ENCODE measurements around the gene TRMT44. TPM values are rescaled to one million over a fixed set of nuclear protein-coding genes. Genes with fewer than 3 reads are reported as not detected.

Gene TRMT44
- total and polyA plus RNA-seq, 2 of the 13 experiments (the other 11 are each of a cell fraction or from before 2014, with no cell fraction given) = 5.8 to 8.6 TPM

DNA sequence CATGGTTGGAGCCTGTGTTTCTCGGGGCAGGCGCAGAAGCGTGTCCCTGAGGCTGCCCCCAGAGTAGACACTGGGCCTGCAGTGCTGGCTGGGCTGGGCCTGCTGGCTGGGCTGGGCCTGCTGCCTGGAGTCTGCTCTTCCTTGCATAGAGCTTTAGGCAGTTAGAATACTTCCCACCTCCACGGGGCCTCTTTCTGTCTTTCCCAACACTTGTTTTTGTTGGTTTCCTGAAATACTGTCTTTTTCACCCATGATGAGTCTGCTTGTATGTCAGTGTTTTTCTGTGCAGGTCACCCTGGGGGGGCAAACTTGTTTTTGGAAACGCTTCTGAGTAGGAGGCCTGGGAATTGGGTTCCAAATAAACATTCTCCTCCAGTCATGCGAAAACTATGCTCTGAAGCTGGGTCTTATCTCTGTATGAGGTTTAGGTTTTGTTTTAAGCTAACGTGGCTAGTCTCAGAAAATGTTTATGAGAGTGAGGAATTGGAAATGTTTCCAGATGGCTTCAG is 32.2 kb downstream of the TRMT44 start:
- H3K79me2 ChIP-seq (ENCODE audit: insufficient read depth, low read length) = no peaks in the 10 kb centered on the region
- ATAC-seq = no peak
- ChIA-PET CTCF (ENCODE audit: low intra/inter-chr PET ratio, low total read pairs) (no interaction called here), POLR2A (no interaction called here)
- TF ChIP-seq TMF1 (CRISPR knock-in tag; IDR thresholded peaks at IDR 0.05; ENCODE audit: low read depth) (no peak), HDAC1 (CRISPR knock-in tag; IDR thresholded peaks at IDR 0.05) (no peak), NR3C1 (CRISPR knock-in tag; IDR thresholded peaks at IDR 0.05) (no peak)
- TF ChIP-seq, protein P1, sequence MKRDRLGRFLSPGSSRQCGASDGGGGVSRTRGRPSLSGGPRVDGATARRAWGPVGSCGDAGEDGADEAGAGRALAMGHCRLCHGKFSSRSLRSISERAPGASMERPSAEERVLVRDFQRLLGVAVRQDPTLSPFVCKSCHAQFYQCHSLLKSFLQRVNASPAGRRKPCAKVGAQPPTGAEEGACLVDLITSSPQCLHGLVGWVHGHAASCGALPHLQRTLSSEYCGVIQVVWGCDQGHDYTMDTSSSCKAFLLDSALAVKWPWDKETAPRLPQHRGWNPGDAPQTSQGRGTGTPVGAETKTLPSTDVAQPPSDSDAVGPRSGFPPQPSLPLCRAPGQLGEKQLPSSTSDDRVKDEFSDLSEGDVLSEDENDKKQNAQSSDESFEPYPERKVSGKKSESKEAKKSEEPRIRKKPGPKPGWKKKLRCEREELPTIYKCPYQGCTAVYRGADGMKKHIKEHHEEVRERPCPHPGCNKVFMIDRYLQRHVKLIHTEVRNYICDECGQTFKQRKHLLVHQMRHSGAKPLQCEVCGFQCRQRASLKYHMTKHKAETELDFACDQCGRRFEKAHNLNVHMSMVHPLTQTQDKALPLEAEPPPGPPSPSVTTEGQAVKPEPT (CRISPR knock-in tag; IDR thresholded peaks at IDR 0.05; ENCODE audit: low read depth) = no peak
- H4K20me1 ChIP-seq (ENCODE audit: insufficient read depth, low read length) = no peaks in the 10 kb centered on the region
- BruUV-seq (replicated peaks) = no TSS peak
- H3K9ac ChIP-seq (ENCODE audit: insufficient read depth, low read depth, low read length) = no peak overlapping the region
- peaks cover 8 to 25% of the 10 kb centered on the region in 2 experiments for H3K36me3 ChIP-seq (replicated peaks in 1 of 2; ENCODE audit: control insufficient read depth in 1 of 2, insufficient read depth in 2 of 2, low read length in 2 of 2)
- no peak for FAIRE-seq
- no peak overlapping the region for H3K4me2 ChIP-seq (ENCODE audit: low read depth, low read length)
- no peak overlapping the region for H3K27ac ChIP-seq (ENCODE audit: extremely low read length, insufficient read depth, low read length)
- 96% methylated on average over 4 of the region's 7 CpGs for WGBS (ENCODE audit: low lambda C conversion rate)
- H2AFZ ChIP-seq (ENCODE audit: low read length) = no peak overlapping the region
- no peaks in the 10 kb centered on the region for H3K4me1 ChIP-seq (ENCODE audit: insufficient read depth, low read length)
- H3K27me3 ChIP-seq (ENCODE audit: control insufficient read depth in 1 of 2, insufficient read depth in 2 of 2, low read length in 2 of 2) = no peaks in the 10 kb centered on the region
- H3K4me3 ChIP-seq (replicated peaks in 1 of 3; ENCODE audit: insufficient read depth in 1 of 3, low read depth in 2 of 3, low read length in 3 of 3) = no peak overlapping the region
- in situ Hi-C loops (cut with HindIII; ENCODE audit: extremely low pct_ligation_motif_present, low pct_unique_long_range_greater_than_20kb) = loop anchor here (5.0 to 10.0 kb wide), 2 partner anchors 72 to 120 kb away; partner anchors contain the start of gene CPZ
- no peaks in the 10 kb centered on the region for H3K9me3 ChIP-seq (ENCODE audit: low read length)
- no peak for DNase-seq (ENCODE audit: low spot score)
- intact Hi-C loops (cut with micrococcal nuclease; ENCODE audit: unreplicated experiment) = no loop called here

DNA sequence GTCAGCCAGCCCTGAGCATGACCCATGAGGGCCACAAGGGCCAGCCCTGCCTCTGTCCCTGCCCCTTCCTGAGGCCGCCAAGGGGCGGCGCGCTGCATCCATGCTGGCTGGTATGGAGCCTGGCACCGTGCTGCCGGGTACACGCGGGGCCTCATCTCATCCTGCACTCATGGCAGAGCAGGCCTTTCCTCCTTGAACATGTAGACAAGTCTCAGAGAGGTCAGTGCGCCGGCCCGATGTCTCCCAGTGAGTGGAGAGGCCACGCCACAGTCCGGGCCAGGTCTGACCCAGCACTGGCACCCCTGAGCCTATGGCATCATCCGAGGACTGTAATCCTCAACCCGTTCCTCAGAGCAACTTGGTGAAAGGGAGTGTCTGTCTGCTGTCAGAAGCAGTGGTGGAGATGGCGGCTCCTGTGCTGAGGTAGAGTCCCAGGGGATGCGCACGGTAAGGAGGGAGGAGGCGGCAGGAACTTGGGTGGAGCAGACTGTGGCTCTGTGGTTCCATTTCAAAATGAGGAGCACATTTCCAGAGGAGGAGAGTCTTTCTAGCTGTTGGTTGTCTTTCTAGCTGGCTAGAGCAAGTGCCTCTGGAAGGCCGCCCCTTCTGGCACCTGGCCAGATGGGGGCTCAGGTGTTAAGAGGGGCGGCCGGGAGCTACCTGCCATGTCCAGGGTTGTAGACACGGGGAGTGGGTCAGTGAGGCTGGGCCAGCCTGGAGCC is 32.8 kb downstream of the TRMT44 start:
- H4K20me1 ChIP-seq (ENCODE audit: insufficient read depth, low read length) = no peaks in the 10 kb centered on the region
- ATAC-seq = no peak
- WGBS (ENCODE audit: low lambda C conversion rate) = 100% methylated on average over 6 of the region's 23 CpGs
- no peak for FAIRE-seq
- no peak for DNase-seq (ENCODE audit: low spot score)
- ChIA-PET POLR2A (no interaction called here), CTCF (ENCODE audit: low intra/inter-chr PET ratio, low total read pairs) (no interaction called here)
- in situ Hi-C loops (cut with HindIII; ENCODE audit: extremely low pct_ligation_motif_present, low pct_unique_long_range_greater_than_20kb) = loop anchor here (5.0 to 10.0 kb wide), 2 partner anchors 71 to 119 kb away; partner anchors contain the start of gene CPZ
- BruUV-seq (replicated peaks) = no TSS peak
- no peak overlapping the region for H3K27ac ChIP-seq (ENCODE audit: extremely low read length, insufficient read depth, low read length)
- no peak overlapping the region for H3K4me2 ChIP-seq (ENCODE audit: low read depth, low read length)
- no peak overlapping the region for H2AFZ ChIP-seq (ENCODE audit: low read length)
- no peaks in the 10 kb centered on the region for H3K27me3 ChIP-seq (ENCODE audit: control insufficient read depth in 1 of 2, insufficient read depth in 2 of 2, low read length in 2 of 2)
- H3K9ac ChIP-seq (ENCODE audit: insufficient read depth, low read depth, low read length) = no peak overlapping the region
- H3K79me2 ChIP-seq (ENCODE audit: insufficient read depth, low read length) = no peaks in the 10 kb centered on the region
- peaks cover 3 to 20% of the 10 kb centered on the region in 2 experiments for H3K36me3 ChIP-seq (replicated peaks in 1 of 2; ENCODE audit: control insufficient read depth in 1 of 2, insufficient read depth in 2 of 2, low read length in 2 of 2)
- no peaks in the 10 kb centered on the region for H3K4me1 ChIP-seq (ENCODE audit: insufficient read depth, low read length)
- intact Hi-C loops (cut with micrococcal nuclease; ENCODE audit: unreplicated experiment) = no loop called here
- no peaks in the 10 kb centered on the region for H3K9me3 ChIP-seq (ENCODE audit: low read length)
- no peak overlapping the region for H3K4me3 ChIP-seq (replicated peaks in 1 of 3; ENCODE audit: insufficient read depth in 1 of 3, low read depth in 2 of 3, low read length in 3 of 3)
- TF ChIP-seq ZNF749 (CRISPR knock-in tag; IDR thresholded peaks at IDR 0.05; ENCODE audit: borderline replicate concordance) = no peak
- TF ChIP-seq ZNF235 (CRISPR knock-in tag; IDR thresholded peaks at IDR 0.05; ENCODE audit: borderline replicate concordance) = no peak
- no peak for TF ChIP-seq MAZ (IDR thresholded peaks at IDR 0.05; ENCODE audit: borderline replicate concordance, low read depth, low read length)
- no peak for TF ChIP-seq MAZ (CRISPR knock-in tag; IDR thresholded peaks at IDR 0.05; ENCODE audit: low read depth)
- TF ChIP-seq PPARG (CRISPR knock-in tag; conservative IDR thresholded peaks at IDR 0.05) = no peak
- no peak for TF ChIP-seq JUN (CRISPR knock-in tag; IDR thresholded peaks at IDR 0.05)
- TF ChIP-seq, protein P2, sequence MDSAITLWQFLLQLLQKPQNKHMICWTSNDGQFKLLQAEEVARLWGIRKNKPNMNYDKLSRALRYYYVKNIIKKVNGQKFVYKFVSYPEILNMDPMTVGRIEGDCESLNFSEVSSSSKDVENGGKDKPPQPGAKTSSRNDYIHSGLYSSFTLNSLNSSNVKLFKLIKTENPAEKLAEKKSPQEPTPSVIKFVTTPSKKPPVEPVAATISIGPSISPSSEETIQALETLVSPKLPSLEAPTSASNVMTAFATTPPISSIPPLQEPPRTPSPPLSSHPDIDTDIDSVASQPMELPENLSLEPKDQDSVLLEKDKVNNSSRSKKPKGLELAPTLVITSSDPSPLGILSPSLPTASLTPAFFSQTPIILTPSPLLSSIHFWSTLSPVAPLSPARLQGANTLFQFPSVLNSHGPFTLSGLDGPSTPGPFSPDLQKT (CRISPR knock-in tag; IDR thresholded peaks at IDR 0.05; ENCODE audit: borderline replicate concordance) = no peak
- no peak for TF ChIP-seq TOPORS (CRISPR knock-in tag; IDR thresholded peaks at IDR 0.05)
- TF ChIP-seq ZSCAN21 (CRISPR knock-in tag; IDR thresholded peaks at IDR 0.05; ENCODE audit: borderline replicate concordance) = no peak
- no peak for TF ChIP-seq SRY (CRISPR knock-in tag; IDR thresholded peaks at IDR 0.05)
- no peak for TF ChIP-seq ISL2 (CRISPR knock-in tag; IDR thresholded peaks at IDR 0.05)
